Right hindlimb (tissue), 1 donor: ENCODE results near the gene PER2.
A peak's percentile ranks its signal among the peaks of the same experiment; 100 is the strongest.
"Not testable (repeated sequence)": the region's sequence is repeated elsewhere in the genome, so short reads cannot be mapped to it uniquely, and the experiment has no call there.

Experiments used
- DNase-seq: peaks from one replicate; pipeline ENCODE4 v3.0.0-alpha.2; 2018

PER2 gene

DNA sequence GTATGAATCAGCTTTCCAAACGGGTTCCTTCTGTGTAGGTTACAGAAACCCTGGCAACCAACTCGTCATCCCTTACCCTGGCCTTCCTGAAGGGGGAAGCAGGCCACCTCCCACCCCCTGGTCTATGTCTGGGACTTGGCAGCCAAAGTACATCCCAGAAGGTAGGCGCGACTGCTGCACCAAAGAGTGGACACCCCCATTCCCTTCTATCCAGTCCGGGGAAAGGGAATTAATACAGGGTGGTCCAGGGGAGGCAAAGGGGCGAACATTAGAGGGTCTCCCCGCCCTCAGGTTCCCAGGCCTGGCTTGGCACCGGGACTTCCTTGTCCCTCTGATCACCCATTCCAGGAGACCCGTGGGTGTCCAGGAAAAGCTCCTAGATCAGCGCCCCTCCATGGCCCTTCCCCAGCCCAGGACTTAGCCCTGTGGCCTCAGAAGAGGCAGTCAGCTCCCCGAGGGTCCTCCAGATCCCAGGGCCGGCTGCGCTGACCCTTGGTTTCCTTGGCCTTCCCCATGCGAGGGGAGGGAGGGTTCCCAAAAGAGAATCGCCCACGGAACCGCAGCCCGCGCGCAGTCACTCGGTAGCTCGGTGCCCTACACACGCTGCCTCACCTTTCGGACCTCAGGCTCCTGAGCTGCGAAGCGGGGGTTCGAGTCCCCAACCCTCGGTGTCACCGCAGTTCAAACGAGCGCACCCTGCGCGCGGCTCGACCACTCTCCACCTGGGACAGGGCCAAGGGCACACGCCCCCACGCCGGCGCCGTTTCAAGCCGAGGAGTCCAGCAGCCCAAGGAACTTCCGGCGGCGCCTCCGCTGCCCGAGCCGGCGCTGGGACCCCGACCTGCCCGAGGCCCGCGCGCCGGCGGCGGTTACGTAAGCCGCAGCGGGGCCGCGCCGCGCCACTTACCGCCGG is at the start of gene PER2:
PER2 (minus strand) TSS at position 874 of the 913 bp plus-strand sequence. CDS start 10,674 bp downstream, outside the sequence.
- DNase-seq = peak; percentile 80

- no peak for DNase-seq
Observed at GRCh38 chr2:238337846-238338245, 49.4 kb upstream of the PER2 start.

GRCh38 chr2:238336793-238337444 is 48.5 kb upstream of the PER2 start:
- DNase-seq = no peak

DNA sequence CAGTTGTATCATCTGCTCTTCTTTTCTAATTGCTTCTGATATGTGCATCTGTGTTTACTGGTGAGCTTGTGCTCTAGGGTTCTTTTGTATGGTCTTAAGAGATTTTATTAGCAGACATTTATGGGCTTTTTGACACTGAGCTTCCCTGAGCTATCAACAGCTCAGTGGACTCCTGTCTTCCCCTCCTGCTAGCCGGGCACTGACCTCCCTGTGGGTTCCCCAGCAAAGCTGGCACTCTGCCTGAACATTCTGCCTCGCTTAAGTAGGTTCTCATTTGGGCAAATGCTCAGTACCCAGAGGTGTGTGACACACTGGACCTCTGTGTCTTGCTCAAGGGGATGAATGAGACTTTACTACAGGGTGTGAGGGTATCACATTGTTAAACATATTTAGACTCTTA is 47.7 kb upstream of the PER2 start:
- DNase-seq = no peak

- DNase-seq = not testable (repeated sequence)
Observed at GRCh38 chr2:238335591-238335990, 47.2 kb upstream of the PER2 start.

DNA sequence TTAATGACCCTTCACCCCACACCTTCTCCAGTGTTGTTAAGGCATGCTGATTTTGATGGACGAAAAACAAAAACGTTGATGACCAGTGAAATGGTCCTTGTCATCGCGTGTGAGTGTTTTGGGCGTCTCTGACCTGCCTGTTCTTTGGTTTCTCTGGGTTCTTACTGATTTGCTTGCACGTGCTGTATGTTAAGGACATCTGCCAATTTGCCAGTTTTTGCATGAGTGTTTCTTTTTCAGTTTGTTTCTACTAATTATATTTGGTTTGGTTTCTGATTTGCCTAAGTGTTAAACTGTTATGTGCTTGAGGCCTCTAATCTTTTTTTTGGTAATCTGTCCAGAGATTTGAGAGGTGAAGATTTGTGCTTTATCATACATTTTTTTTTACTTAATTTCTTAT is 46.5 kb upstream of the PER2 start:
- no peak for DNase-seq

GRCh38 chr2:238331916-238332315 is 43.5 kb upstream of the PER2 start:
- no peak for DNase-seq

- DNase-seq = no peak
Observed at GRCh38 chr2:238330391-238330790, 42.0 kb upstream of the PER2 start.

DNA sequence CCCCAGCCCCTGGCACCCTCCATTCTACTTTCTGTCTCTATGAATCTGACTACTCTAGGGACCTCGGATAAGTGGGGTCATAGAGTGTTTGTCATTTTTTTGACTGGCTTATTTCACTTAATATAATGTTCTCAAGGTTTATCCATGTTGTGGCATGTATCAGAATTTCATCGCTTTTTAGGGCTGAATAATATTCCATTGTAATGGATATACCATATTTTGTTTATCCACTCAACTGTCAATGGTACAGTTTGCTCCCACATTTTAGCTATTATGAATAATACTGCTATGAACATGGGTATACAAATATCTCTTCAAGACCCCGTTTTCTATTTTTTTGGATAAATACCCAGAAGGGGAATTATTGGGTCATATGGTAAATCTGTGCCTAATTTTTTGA is 39.3 kb upstream of the PER2 start:
- DNase-seq = no peak

- no peak for DNase-seq
Observed at GRCh38 chr2:238326801-238327365, 38.5 kb upstream of the PER2 start.

GRCh38 chr2:238325694-238326093 is 37.3 kb upstream of the PER2 start:
- DNase-seq = no peak

DNA sequence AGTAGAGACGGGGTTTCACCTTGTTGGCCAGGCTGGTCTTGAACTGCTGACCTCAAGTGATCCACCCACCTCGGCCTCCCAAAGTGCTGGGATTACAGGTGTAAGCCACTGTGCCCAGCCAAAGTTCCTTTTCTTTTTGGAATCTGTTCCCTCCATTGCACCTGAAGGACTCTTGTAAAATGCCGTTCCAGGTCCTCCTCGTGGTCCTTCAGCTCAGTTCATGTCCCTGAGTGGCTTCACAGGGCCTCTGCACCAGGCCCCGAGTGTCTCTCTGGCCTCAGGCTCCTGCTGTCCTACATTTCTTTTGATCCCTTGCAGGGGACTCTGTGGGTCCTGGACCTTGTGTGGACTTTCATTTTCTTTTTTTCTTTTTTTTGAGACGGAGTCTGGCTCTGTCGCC is 35.8 kb upstream of the PER2 start:
- DNase-seq = not testable (repeated sequence)

GRCh38 chr2:238322001-238322411 is 33.6 kb upstream of the PER2 start:
- DNase-seq = no peak

DNA sequence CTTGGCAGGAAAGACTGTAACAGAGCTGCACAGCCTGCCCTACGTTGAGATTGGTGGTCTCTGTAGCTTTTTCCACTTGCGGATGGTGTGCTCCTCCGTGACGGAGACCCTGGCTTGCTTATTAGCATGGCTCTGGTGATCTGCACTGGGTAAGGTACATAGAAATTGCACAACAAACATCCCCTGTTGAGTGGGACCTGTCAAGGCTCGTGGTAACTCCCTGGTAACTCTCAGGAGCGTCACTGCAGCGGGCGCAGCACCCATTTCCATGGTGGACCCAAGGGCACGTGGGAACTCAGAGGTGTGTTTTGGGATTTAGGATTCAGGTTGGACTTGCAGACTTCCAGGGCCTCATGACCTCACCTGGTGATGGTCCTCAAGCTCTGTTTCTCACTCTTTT is 33.1 kb upstream of the PER2 start:
- DNase-seq = no peak

- DNase-seq = peak; percentile 36
Observed at GRCh38 chr2:238320648-238321281, 32.4 kb upstream of the PER2 start.

DNA sequence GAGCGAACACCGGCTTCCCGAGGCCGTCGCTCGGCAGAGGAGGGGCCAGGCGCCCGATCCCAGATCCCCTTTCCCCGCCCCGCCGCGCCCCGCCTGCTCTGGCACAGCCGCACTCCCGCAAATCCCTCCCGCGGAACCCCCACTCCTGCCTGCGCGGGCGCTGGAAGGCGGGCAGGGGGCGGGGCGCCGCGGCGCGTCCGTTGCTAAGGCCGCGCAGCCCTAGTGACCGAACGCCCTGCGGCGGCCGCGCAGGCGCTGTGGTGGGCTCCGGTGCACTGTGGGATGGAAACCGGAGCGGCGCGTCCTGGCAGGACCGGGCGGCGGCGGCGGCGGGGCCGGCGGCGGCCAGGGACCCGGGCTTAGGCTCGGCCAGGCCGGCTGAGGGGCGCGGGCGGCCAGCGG is 31.8 kb upstream of the PER2 start, which contains the start of gene TRAF3IP1:
TRAF3IP1 (plus strand) TSS at position 273 of the 402 bp plus-strand sequence. CDS start 145 bp downstream, outside the sequence.
- DNase-seq = peak; percentile 96

DNA sequence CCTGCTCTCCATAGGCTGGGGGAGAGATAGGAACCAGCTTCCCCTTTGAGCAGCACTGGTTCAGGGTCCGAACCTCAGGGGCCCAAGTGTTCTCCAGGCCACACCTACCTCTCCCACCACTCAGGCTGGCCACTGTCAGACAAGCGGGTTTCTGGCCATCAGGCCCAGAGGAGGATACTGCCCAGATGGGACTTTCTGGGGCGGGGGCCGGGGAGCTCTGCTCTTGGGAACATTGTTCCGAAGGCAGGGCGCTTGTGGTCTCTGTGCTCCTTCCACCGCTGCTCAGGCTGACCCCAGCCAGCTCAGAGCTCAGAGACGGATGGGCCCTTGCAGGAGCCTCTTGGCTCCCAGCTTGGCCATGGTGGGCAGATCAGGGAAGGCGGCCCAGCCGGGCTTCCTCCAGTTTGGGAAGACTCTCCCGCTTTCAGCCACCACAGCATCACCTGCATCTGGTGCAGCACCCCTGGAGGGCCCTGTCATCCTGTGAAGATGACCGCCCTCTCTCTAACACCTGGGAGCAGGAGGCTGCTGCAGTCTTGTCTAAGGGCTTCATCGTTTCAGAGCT is 26.7 kb upstream of the PER2 start:
- no peak for DNase-seq

- no peak for DNase-seq
Observed at GRCh38 chr2:238314576-238314975, 26.2 kb upstream of the PER2 start.

GRCh38 chr2:238313991-238314350 is 25.6 kb upstream of the PER2 start:
- DNase-seq = no peak

- no peak for DNase-seq
Observed at GRCh38 chr2:238313289-238313990, 25.0 kb upstream of the PER2 start.

GRCh38 chr2:238310721-238311120 is 22.3 kb upstream of the PER2 start:
- not testable (repeated sequence) for DNase-seq

GRCh38 chr2:238308177-238308576 is 19.8 kb upstream of the PER2 start:
- DNase-seq = no peak
